SK-N-SH (cell line): ENCODE results near the gene USH1C.

Experiments used
- MXI1 ChIP-seq: IDR thresholded peaks from 2 replicates; pipeline ENCODE4 v1.6.1; 2012; ENCODE audit warnings: mild to moderate bottlenecking, low read depth, low read length, improper control_type of control experiment
- NFIC ChIP-seq: IDR thresholded peaks from 2 replicates; pipeline ENCODE4 v1.4.0; 2012; ENCODE audit warnings: borderline replicate concordance
- TF ChIP-seq, protein P1 (sequence below): fragments of 200-600 bp; sonication (generic); IDR thresholded peaks from 2 replicates; pipeline ENCODE4 v1.6.1; 2017; ENCODE audit warnings: antibody characterized with exemption, mild to moderate bottlenecking, moderate library complexity
- TF ChIP-seq, protein P2 (sequence below): IDR thresholded peaks from 2 replicates; pipeline ENCODE4 v1.6.1; 2012; ENCODE audit warnings: mild to moderate bottlenecking, low read depth, low read length, moderate library complexity

DNA sequence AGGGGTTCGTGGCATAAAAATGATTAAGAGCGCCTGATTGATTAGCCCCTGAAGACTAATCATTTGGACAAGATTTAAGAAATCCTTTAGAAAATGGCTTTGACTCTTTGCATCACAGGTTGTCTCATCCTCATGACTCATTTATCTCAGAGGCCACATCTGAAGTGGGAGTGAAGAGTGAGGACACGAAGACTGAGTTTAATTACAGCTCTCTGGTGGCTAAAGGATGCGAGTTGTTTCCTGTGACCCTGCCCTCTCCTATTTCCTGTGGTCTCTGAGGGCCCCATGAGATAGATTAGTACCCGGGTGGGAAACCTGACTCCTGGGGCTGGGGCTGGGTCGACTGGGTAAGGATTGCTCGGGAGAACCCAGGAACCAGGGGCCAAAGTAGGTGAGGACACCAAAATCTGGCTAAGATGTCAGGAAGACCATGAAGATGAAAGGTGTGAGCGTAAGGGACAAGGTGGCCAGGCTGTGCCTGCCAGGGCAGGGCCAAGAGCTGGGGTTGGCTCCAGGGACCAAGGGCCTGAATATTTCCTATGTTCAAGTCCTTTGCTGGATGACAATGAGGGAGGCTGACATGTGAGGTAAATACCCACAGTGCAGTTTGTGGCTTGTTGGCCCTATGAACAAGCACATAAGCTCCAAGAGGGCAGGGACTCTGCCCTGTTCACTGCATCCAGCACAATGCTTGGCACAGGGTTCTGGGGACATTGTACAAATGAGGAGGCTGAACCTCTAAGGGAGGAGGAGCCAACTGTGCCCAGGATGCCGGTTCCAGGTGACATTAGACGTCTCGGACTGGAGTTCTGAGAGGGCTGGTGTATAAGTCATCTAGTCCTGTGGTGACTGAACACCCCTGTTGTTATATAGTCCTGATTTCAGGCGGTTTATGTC is 6.5 kb upstream of the USH1C start:
- TF ChIP-seq, protein P1, sequence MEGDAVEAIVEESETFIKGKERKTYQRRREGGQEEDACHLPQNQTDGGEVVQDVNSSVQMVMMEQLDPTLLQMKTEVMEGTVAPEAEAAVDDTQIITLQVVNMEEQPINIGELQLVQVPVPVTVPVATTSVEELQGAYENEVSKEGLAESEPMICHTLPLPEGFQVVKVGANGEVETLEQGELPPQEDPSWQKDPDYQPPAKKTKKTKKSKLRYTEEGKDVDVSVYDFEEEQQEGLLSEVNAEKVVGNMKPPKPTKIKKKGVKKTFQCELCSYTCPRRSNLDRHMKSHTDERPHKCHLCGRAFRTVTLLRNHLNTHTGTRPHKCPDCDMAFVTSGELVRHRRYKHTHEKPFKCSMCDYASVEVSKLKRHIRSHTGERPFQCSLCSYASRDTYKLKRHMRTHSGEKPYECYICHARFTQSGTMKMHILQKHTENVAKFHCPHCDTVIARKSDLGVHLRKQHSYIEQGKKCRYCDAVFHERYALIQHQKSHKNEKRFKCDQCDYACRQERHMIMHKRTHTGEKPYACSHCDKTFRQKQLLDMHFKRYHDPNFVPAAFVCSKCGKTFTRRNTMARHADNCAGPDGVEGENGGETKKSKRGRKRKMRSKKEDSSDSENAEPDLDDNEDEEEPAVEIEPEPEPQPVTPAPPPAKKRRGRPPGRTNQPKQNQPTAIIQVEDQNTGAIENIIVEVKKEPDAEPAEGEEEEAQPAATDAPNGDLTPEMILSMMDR, result no peak
- TF ChIP-seq NFIC (no peak), MXI1 (no peak)
- TF ChIP-seq, protein P2, sequence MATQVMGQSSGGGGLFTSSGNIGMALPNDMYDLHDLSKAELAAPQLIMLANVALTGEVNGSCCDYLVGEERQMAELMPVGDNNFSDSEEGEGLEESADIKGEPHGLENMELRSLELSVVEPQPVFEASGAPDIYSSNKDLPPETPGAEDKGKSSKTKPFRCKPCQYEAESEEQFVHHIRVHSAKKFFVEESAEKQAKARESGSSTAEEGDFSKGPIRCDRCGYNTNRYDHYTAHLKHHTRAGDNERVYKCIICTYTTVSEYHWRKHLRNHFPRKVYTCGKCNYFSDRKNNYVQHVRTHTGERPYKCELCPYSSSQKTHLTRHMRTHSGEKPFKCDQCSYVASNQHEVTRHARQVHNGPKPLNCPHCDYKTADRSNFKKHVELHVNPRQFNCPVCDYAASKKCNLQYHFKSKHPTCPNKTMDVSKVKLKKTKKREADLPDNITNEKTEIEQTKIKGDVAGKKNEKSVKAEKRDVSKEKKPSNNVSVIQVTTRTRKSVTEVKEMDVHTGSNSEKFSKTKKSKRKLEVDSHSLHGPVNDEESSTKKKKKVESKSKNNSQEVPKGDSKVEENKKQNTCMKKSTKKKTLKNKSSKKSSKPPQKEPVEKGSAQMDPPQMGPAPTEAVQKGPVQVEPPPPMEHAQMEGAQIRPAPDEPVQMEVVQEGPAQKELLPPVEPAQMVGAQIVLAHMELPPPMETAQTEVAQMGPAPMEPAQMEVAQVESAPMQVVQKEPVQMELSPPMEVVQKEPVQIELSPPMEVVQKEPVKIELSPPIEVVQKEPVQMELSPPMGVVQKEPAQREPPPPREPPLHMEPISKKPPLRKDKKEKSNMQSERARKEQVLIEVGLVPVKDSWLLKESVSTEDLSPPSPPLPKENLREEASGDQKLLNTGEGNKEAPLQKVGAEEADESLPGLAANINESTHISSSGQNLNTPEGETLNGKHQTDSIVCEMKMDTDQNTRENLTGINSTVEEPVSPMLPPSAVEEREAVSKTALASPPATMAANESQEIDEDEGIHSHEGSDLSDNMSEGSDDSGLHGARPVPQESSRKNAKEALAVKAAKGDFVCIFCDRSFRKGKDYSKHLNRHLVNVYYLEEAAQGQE, result no peak
